GM19193 (cell line): ENCODE results near the gene FAM81A.

Source experiments
- POLR2A ChIP-seq: IDR thresholded peaks from 4 replicates; pipeline ENCODE4 v1.6.1; 2011; ENCODE audit not compliant: insufficient read depth, insufficient read length; ENCODE audit errors: extremely low read depth

The FAM81A gene

DNA sequence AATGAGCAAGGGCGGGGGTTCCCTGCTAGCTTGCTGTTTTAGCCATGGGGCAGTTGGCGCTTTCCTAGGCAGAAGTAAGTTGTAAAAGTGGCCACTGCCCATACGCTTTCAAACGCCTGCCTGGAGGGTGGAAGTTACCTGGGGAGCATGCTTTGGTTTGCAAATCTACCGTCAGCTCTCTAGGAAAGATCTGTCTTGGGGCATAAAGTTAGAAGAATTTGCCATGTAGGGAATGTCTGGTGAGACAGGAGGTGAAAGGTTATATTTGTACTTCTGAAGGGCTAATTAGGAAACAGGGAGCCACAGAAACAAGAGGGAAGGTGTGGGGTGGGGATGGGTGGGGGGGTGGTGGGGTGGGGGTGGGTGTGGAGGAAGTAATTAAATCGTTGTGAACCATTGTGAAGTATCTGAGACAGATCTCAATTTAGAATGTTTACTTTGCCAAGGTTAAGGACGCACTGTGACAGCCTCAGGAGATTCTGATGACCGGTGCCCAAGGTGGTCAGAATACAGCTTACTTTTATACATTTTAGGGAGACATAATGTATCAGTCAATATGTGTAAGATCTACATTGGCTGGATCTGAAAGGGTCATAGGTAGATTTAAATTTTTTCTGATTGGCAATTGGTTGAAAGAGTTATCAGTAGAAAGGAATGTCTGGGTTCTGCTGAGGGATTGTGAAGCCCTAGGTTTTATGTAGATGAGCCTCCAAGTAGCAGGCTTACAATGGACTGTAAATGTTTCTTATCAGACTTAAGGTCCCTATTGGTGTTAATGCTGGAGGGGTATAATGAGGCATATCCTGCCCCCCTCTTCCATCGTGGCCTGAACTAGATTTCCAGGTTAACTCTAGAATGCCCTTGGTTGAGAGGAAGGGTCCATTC lies 111.6 kb downstream of the FAM81A start:
- no peak for TF ChIP-seq POLR2A

DNA sequence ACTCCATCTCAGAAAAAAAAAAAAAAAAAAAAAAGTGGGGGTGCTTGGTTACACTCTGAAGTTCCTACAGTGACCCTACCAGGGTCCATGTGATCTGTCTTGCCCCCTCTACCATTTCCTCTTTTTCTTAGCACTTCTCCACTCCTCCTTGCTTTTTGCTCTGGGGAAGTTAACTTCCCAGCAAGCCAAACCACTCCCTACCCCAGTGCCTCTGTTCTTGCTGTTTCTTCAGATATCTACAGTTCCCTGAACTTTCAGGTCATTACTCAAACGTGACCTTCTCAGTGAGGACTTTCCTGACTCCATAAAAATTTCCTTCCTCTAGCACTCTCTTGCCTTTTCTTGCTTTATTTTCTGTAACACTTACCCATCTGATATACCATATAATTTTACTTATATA lies 112.5 kb downstream of the FAM81A start:
- no peak for TF ChIP-seq POLR2A

DNA sequence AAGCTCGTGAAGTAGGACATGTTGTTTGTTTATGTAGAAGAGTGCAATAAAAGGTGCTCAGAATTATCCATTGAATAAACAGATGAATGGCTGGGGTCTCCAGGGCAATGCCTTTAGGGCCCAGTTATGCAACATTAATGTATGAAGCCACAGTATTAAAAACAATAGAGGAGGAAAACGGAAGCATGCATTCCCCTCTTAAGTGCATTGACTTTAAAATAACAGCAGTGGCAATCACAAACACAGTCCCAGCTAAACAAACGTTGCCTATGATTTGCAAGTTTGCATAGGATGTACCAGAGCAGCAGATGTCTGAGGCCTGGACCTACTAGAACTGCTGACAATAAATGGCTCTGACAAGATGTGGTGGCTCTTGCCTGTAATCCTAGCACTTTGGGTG lies 113.0 kb downstream of the FAM81A start:
- no peak for TF ChIP-seq POLR2A

DNA sequence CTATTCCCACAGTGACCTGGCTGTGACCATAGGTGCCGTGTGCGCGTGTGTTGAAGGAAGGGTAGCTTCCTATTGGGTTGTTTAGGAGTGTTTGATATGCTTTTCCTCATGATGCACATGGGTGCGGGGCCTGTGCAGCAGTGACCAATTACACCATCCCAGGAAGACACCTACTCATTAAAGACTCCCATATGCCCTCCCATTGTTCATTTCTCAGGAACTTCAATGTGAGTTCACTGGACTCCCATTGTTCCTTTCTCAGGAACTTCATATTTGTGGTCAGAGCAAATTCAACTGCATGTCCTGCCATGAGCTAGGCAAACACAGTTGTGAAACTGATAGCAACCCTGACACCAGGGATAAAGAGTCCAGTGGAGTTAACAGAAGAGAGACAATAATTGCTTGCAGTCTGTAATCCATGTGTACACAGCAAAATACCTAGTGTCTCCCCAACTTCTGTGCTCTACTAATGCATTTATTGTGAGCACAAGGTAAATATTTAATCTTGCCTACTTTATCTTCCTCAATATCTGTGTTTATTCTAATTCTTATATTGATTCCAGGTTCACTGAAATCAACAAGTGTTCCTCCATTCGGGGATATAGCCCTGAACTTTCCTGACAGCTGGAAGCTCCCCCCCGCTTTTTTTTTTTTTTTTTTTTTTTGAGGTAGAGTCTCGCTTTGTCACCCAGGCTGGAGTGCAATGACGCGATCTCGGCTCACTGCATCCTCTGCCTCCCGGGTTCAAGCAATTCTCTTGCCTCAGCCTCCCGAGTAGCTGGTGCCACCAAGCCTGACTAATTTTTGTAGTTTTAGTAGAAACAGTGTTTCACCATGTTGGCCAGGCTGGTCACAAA lies 116.1 kb downstream of the FAM81A start:
- no peak for TF ChIP-seq POLR2A

DNA sequence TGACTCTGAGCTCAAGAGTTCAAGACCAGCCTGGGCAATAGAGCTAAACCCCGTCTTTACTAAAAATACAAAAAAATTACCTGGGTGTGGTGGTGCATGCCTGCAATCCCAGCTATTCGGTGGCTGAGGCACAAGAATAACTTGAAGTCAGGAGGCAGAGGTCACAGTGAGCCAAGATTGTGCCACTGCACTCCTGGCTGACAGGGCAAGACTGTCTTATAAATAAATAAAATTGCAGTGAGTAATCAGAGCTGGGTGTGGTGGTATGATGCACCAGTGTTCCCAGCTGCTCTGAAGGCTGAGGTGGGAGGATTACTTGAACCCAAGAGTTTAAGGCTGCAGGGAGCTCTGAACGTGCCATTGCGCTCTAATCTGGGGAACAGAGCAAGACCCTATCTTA lies 117.7 kb downstream of the FAM81A start:
- no peak for TF ChIP-seq POLR2A

DNA sequence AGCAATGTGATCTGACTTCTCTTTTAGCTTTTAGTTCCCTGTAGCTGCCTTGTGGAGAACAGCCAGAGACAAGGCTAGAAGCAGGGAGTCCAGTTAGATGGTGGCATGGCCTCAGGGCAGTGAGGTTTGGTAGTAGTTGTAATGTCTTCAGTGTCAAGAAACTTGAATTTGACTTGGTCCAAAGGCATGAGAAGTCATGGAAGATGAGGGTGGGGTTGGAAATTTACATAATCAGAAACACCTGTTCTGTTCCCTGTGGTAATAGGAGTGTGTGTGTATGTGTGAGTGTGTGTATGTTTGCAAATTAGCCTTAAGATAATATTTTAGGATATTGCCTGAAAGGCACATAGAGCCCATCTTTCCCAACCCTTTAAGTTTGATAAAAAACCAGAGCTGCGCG lies 118.4 kb downstream of the FAM81A start:
- TF ChIP-seq POLR2A: no peak

DNA sequence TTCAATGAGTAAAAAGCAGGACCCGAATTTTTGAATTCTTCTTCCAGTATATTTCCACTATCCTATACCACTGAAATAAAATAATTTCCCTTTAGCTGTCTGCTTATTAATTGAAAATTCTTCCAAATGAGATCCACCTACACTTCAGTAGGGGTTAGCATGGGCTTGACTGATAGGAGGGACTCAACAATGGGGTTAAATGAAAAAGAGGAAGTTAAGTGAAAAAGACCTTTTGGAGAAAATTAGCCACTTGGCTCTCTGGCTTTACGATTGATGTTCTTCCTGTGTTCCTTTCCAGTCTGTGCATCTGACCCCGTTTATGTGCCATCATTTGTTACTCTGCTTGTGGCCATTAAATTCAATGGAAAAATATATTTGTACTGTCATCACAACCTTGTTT lies 119.6 kb downstream of the FAM81A start:
- no peak for TF ChIP-seq POLR2A

DNA sequence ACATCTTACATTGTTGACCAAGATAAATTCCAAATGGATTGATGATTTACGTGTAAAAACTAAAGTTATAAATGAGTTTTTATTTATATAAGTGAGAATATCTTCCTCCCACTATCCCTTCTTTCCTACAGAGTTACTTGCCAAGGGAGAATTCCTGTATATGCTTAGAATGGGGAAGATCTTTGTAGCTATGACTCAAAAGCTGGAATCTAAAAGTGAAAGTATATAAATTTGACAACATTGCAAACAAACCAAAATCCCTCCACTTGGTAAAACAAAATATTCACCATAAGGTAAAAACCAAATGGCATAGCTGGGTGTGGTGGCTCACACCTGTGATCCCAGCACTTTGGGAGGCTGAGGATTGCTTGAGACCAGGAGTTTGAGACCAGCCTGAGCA lies 120.9 kb downstream of the FAM81A start:
- no peak for TF ChIP-seq POLR2A

DNA sequence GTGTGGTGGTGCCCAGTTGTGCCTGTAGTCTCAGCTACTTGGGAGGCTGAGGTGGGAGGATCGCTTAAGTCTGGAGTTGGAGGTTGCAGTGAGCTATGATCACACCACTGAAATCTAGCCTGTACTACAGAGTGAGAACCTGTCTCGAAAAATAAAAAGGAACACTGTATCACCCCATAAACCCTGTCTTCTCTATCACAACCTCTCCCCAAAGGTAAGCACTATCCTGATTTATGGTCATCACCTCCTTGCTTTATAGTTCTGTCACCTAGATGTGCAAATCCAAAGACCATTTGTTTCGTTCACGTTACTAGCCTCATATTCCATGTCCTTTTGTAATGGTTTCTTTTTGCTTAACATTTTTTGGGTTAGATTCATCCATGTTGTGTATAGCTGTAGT lies 123.6 kb downstream of the FAM81A start:
- no peak for TF ChIP-seq POLR2A

DNA sequence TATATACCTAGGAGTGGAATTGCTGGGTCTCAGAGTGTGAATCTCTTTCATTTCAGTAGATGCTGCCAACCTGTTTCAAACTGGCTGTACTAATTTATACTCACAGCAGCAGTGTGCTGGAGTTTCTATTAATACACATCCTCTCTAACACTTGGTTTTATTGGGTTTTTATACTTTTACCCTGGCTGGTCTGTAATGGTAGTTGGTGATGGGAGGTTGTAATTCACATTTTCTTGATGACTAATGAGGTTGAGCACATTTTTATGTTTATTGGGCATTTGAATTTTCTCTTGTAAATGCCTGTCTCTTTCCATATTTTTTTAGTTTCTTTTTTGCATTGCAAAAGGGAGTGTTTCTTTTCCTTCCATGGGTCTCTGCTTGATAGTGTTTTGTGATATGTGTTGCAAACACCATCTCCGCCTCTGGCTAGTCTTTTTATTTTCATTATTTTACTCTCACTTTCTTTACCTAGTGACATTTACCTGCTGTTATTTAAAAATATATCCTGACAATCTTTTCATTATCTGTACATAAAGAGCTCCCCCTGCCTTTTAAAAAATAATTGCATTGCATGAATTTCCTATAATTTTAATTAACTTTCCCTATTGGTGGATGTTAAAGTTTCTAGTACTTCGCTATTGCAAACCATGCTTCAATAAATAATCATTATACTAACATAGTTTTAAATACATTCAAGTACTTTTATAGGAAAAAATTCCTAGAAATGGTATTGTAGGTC lies 124.6 kb downstream of the FAM81A start:
- no peak for TF ChIP-seq POLR2A

DNA sequence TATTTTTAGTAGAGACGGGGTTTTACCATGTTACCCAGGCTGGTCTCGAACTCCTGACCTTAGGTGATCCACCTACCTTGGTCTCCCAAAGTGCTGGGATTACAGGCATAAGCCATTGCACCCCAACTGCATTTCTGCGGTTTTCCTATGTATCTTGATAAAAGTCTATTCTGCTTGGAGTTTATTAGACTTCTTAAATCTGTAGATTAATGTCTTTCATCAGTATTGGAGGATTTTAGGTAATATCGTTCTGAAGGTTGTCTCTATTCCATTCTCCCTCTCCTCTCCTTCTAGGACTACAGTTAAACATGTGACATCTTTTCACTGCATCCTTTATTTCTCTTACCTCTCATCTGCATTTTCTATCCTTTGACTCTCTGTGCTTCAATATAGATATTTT lies 127.3 kb downstream of the FAM81A start:
- TF ChIP-seq POLR2A: no peak

DNA sequence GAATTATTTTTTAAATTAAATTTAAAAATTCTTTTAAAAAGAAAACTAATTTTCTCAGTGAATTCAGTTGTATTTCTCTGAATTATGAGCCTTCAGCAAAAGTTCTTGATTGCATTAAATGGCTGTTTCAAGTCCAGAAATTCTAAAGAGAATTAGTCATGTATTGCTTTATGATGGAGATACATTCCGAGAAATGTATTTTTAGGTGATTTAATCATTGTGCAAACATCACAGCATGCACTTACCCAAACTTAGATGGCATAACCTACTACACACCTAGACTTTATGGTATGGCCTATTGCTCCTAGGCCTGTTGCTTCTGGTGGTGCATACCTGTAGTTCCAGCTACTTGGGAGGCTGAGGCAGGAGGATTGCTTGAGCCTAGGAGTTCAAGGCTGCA lies 129.3 kb downstream of the FAM81A start:
- no peak for TF ChIP-seq POLR2A

DNA sequence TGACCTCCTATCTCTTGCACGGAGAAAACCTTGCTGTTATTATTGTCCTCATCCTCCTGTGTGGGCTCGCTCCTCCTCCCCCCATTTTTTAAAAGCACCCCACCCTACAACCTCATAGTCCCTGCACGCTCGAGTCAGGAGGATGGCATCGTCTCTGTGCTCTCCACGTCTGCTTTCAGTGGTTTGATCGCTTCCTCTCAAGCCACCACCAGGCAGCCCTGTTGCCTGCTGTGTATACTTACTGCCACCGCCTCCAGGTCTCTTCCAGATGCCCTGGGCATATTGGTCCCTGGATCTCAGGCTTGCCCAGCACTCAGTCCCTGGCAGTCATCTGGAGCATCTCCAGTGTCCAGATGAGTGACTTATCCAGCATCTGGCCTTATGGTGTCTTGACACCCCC lies 131.5 kb downstream of the FAM81A start:
- no peak for TF ChIP-seq POLR2A

DNA sequence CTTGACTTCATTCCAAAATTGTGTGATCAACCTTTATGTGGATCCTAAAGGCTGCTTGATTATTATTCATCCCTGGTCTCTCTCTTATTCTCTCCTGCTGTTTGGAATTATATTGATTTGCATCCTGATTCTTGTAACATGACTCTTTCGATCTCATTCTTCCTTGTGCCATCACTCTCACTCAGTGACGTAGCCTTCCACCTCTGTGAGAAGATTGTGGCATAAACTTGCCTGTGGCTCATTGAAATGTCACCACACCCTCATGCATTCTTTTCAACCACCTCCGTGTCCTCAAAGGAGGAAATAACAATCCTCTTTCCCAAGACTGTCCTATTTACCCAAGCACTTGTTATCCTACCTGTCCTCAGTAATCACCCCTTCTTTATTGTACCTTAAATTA lies 132.3 kb downstream of the FAM81A start:
- no peak for TF ChIP-seq POLR2A

DNA sequence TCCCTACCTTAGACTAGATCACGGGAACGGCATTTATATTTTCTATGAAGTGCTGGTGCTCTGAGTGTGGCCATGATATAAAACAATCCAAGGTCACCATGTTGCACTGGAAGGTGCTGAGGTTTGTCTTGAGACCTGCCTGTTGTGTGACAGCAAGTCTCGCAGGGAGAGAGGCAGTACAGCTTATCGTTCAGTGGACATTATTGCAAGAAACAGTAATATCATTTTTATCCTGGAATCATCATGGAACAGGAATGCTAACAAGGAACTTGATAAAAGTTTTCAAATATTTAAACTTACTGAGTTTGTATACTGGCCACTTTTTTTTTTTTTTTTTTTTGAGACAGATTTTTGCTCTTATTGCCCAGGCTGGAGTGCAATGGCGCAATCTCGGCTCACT lies 133.6 kb downstream of the FAM81A start:
- TF ChIP-seq POLR2A: no peak
